ENCODE measurements around the gene TNNT2. TPM values are rescaled to one million over a fixed set of nuclear protein-coding genes. Genes with fewer than 3 reads are reported as not detected.

TNNT2 gene
- total RNA-seq, 1 experiment from 2014 or later = not detected

DNA sequence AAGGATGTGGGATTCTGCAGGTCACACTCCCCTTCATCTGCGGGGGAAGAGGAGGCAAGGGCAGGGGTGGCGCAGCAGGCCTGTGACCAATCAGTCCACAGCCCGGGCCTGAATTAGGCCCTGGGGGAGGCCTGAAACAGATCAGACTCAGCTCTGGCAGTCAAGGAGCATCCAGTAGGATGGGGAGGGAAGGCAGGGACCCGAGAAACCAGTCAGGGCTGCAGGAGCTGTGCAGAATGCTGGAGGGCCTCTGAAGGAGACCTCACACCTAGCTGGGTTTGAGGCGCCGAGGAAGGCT lies 12.7 kb downstream of the TNNT2 start:
- CTCF ChIA-PET = interaction anchor here (0.6 kb wide), 1 partner anchor 792 kb away, joined by 7 read pairs; no protein-coding TSS in a partner anchor
- no peak for TF ChIP-seq POLR2AphosphoS5 (IDR thresholded peaks at IDR 0.05; ENCODE audit: low read depth, low read length)
- TF ChIP-seq, protein P1, sequence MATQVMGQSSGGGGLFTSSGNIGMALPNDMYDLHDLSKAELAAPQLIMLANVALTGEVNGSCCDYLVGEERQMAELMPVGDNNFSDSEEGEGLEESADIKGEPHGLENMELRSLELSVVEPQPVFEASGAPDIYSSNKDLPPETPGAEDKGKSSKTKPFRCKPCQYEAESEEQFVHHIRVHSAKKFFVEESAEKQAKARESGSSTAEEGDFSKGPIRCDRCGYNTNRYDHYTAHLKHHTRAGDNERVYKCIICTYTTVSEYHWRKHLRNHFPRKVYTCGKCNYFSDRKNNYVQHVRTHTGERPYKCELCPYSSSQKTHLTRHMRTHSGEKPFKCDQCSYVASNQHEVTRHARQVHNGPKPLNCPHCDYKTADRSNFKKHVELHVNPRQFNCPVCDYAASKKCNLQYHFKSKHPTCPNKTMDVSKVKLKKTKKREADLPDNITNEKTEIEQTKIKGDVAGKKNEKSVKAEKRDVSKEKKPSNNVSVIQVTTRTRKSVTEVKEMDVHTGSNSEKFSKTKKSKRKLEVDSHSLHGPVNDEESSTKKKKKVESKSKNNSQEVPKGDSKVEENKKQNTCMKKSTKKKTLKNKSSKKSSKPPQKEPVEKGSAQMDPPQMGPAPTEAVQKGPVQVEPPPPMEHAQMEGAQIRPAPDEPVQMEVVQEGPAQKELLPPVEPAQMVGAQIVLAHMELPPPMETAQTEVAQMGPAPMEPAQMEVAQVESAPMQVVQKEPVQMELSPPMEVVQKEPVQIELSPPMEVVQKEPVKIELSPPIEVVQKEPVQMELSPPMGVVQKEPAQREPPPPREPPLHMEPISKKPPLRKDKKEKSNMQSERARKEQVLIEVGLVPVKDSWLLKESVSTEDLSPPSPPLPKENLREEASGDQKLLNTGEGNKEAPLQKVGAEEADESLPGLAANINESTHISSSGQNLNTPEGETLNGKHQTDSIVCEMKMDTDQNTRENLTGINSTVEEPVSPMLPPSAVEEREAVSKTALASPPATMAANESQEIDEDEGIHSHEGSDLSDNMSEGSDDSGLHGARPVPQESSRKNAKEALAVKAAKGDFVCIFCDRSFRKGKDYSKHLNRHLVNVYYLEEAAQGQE (IDR thresholded peaks at IDR 0.05; ENCODE audit: insufficient read depth in 1 of 2, low read depth in 2 of 2, low read length in 1 of 2) = no peak
- no peak for TF ChIP-seq SIN3A (IDR thresholded peaks at IDR 0.05; ENCODE audit: borderline replicate concordance, insufficient read depth, low read depth, low read length)
- TF ChIP-seq, protein P2, sequence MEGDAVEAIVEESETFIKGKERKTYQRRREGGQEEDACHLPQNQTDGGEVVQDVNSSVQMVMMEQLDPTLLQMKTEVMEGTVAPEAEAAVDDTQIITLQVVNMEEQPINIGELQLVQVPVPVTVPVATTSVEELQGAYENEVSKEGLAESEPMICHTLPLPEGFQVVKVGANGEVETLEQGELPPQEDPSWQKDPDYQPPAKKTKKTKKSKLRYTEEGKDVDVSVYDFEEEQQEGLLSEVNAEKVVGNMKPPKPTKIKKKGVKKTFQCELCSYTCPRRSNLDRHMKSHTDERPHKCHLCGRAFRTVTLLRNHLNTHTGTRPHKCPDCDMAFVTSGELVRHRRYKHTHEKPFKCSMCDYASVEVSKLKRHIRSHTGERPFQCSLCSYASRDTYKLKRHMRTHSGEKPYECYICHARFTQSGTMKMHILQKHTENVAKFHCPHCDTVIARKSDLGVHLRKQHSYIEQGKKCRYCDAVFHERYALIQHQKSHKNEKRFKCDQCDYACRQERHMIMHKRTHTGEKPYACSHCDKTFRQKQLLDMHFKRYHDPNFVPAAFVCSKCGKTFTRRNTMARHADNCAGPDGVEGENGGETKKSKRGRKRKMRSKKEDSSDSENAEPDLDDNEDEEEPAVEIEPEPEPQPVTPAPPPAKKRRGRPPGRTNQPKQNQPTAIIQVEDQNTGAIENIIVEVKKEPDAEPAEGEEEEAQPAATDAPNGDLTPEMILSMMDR (IDR thresholded peaks at IDR 0.05) = no peak
- no peak for TF ChIP-seq TCF7L2 (IDR thresholded peaks at IDR 0.05; ENCODE audit: low read depth, low read length)
- H3K4me1 ChIP-seq (ENCODE audit: control insufficient read depth, insufficient read depth, low read length) = no peaks in the 10 kb centered on the region
- H3K4me3 ChIP-seq (ENCODE audit: low read depth in 2 of 2, low read length in 2 of 2) = no peak overlapping the region
- ATAC-seq (no peak), DNase-seq (ENCODE audit: low read depth, low spot score) (no peak)
- no TSS peak for BruUV-seq (replicated peaks)
- peaks cover 7% of the 10 kb centered on the region; the same call in 1 of the 2 replicates for H3K27me3 ChIP-seq (ENCODE audit: control insufficient read depth, insufficient read depth, low read length)
- no peak overlapping the region for H3K27ac ChIP-seq (ENCODE audit: low read length)
- H3K36me3 ChIP-seq (ENCODE audit: control insufficient read depth, insufficient read depth, low read length) = no peaks in the 10 kb centered on the region
- POLR2A ChIA-PET = no interaction called here
- in situ Hi-C loops (cut with HindIII; ENCODE audit: low pct_unique_long_range_greater_than_20kb, low sequenced_read_pairs) (no loop called here), intact Hi-C loops (cut with micrococcal nuclease; ENCODE audit: unreplicated experiment) (no loop called here)
- H3K9me3 ChIP-seq (ENCODE audit: control insufficient read depth, insufficient read depth, low read depth, low read length) = no peaks in the 10 kb centered on the region

DNA sequence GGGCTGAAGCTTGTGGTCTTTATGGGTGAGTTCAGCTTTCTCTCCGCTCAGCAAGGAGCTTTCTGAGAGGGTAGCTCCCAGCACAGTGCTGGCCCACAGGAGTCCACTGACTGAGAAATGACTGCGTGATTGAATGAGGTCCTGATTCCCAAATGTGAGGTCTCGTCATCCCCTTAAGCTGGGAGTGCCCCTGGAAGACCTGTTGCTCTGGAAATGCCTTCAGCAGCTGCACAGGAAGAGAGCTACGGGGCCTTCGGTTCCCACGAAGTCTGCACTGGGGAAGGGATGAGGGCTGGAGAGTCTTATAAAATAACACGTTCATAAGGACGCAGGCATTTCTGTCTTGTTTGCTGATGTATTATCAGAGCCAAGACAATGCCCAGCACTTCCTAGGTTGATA lies 14.0 kb downstream of the TNNT2 start:
- in situ Hi-C loops (cut with HindIII; ENCODE audit: low pct_unique_long_range_greater_than_20kb, low sequenced_read_pairs) = no loop called here
- Histone ChIP-seq H3K27ac (ENCODE audit: low read length) (no peak overlapping the region), H3K4me1 (ENCODE audit: control insufficient read depth, insufficient read depth, low read length) (no peaks in the 10 kb centered on the region), H3K27me3 (ENCODE audit: control insufficient read depth, insufficient read depth, low read length) (peaks cover 7% of the 10 kb centered on the region; the same call in 1 of the 2 replicates), H3K9me3 (ENCODE audit: control insufficient read depth, insufficient read depth, low read depth, low read length) (no peaks in the 10 kb centered on the region), H3K36me3 (ENCODE audit: control insufficient read depth, insufficient read depth, low read length) (no peaks in the 10 kb centered on the region), H3K4me3 (ENCODE audit: low read depth in 2 of 2, low read length in 2 of 2) (no peak overlapping the region)
- ChIA-PET POLR2A (no interaction called here), CTCF (interaction anchor here (0.7 kb wide), 1 partner anchor 118 kb away, joined by 4 read pairs; no protein-coding TSS in a partner anchor)
- DNase-seq (ENCODE audit: low read depth, low spot score) (no peak), ATAC-seq (no peak)
- BruUV-seq (replicated peaks) = no TSS peak
- intact Hi-C loops (cut with micrococcal nuclease; ENCODE audit: unreplicated experiment) = no loop called here
- TF ChIP-seq, protein P2 (IDR thresholded peaks at IDR 0.05) = no peak
- no peak for TF ChIP-seq SIN3A (IDR thresholded peaks at IDR 0.05; ENCODE audit: borderline replicate concordance, insufficient read depth, low read depth, low read length)
- TF ChIP-seq, protein P1 (IDR thresholded peaks at IDR 0.05; ENCODE audit: insufficient read depth in 1 of 2, low read depth in 2 of 2, low read length in 1 of 2) = no peak
- no peak for TF ChIP-seq POLR2AphosphoS5 (IDR thresholded peaks at IDR 0.05; ENCODE audit: low read depth, low read length)
- no peak for TF ChIP-seq TCF7L2 (IDR thresholded peaks at IDR 0.05; ENCODE audit: low read depth, low read length)

Measured in Panc1 (cell line).